Panc1 (cell line): ENCODE results near the gene HNF1B. TPM values are rescaled to one million over a fixed set of nuclear protein-coding genes. Genes with fewer than 3 reads are reported as not detected.

Source experiments
- ATAC-seq: fragments of 200-7000 bp; cut with Tn5 transposase; 2 replicates; pipeline ENCODE4 v1.9.1; 2020; ENCODE audit warnings: mild to moderate bottlenecking, moderate library complexity
- BruUV-seq: library from RNA; stranded (reverse); fragments of 400-500 nt; replicated peaks from 2 replicates; lab custom pipeline; 2021; lab: Mats Ljungman, UMichigan
- CTCF ChIA-PET: fragments of 300-600 bp; sonication (Branson Sonifier 250); formaldehyde crosslinking; loops from one replicate; lab custom pipeline; 2022; ENCODE audit warnings: antibody characterized with exemption; lab: Charles Lee
- POLR2A ChIA-PET: fragments of 300-600 bp; sonication (Branson Sonifier 250); formaldehyde crosslinking; loops from one replicate; lab custom pipeline; 2022; ENCODE audit warnings: antibody characterized with exemption; lab: Charles Lee
- DNase-seq: peaks from one replicate; pipeline ENCODE4 v3.0.0-alpha.2; 2010; ENCODE audit warnings: low read depth, low spot score
- H3K27ac ChIP-seq: 2 replicates; pipeline ENCODE4 v1.5.1; 2011; ENCODE audit warnings: mild to moderate bottlenecking, low read length, inconsistent platforms
- H3K27me3 ChIP-seq: fragments of 200-500 bp; sonication (Bioruptor generic); 2 replicates; pipeline ENCODE4 v1.6.0; 2014; ENCODE audit warnings: low read length, inconsistent platforms; ENCODE audit not compliant: control insufficient read depth, insufficient read depth
- H3K36me3 ChIP-seq: fragments of 200-500 bp; sonication (Bioruptor generic); 2 replicates; pipeline ENCODE4 v1.5.1; 2014; ENCODE audit warnings: inconsistent platforms, mild to moderate bottlenecking, low read length, moderate library complexity; ENCODE audit not compliant: control insufficient read depth, insufficient read depth
- H3K4me1 ChIP-seq: 2 replicates; pipeline ENCODE4 v1.5.1; 2011; ENCODE audit warnings: inconsistent platforms, mild to moderate bottlenecking, low read length, moderate library complexity; ENCODE audit not compliant: control insufficient read depth, insufficient read depth
- H3K4me3 ChIP-seq, 2 experiments: 2 replicates each; pipeline ENCODE4 v1.5.1; 2011 to 2012; ENCODE audit warnings: low read depth in 2 of 2, low read length in 2 of 2, mild to moderate bottlenecking in 2 of 2, inconsistent platforms in 1 of 2, moderate library complexity in 1 of 2
- H3K9me3 ChIP-seq: fragments of 200-500 bp; sonication (Bioruptor generic); 2 replicates; pipeline ENCODE4 v1.5.1; 2014; ENCODE audit warnings: low read depth, mild to moderate bottlenecking, inconsistent platforms, low read length, moderate library complexity; ENCODE audit not compliant: control insufficient read depth, insufficient read depth
- CTCF ChIP-seq: fragments of 450-650 bp; IDR thresholded peaks from 2 replicates; pipeline ENCODE4 v1.5.1; 2017; ENCODE audit warnings: mild to moderate bottlenecking
- POLR2AphosphoS5 ChIP-seq: IDR thresholded peaks from 2 replicates; pipeline ENCODE4 v1.6.1; 2012; ENCODE audit warnings: mild to moderate bottlenecking, low read depth, low read length, moderate library complexity
- REST ChIP-seq, 2 experiments: IDR thresholded peaks; 2 replicates each; pipeline ENCODE4 v1.6.1; 2011 to 2012; ENCODE audit warnings: low read depth in 2 of 2, control low read depth in 1 of 2, low read length in 1 of 2, mild to moderate bottlenecking in 1 of 2, moderate library complexity in 1 of 2; ENCODE audit not compliant: insufficient read depth in 1 of 2
- SIN3A ChIP-seq: IDR thresholded peaks from 2 replicates; pipeline ENCODE4 v1.6.1; 2012; ENCODE audit warnings: low read depth, mild to moderate bottlenecking, low read length, moderate library complexity, borderline replicate concordance; ENCODE audit not compliant: insufficient read depth
- TCF7L2 ChIP-seq: IDR thresholded peaks from 2 replicates; pipeline ENCODE4 v1.6.1; 2011; ENCODE audit warnings: mild to moderate bottlenecking, low read depth, low read length, inconsistent platforms
- in situ Hi-C: cut with HindIII; loops from 2 replicates; pipeline ENCODE4 v1.10.0; 2016; ENCODE audit warnings: low sequenced_read_pairs, low pct_unique_long_range_greater_than_20kb
- intact Hi-C: fragments of 100-400 bp; cut with micrococcal nuclease; formaldehyde crosslinking; loops from one replicate; pipeline ENCODE4 v1.10.0; 2022; ENCODE audit not compliant: unreplicated experiment
- total RNA-seq: library from RNA; stranded (reverse); gene quantifications from one replicate; pipeline ENCODE4 v1.2.1, GENCODE V29; 2021; ENCODE audit not compliant: unreplicated experiment

The HNF1B gene
- total RNA-seq, 1 experiment from 2014 or later, result not detected

- H3K36me3 ChIP-seq, result no peaks in the 10 kb centered on the region
- no peak overlapping the region for H3K4me3 ChIP-seq
- CTCF ChIA-PET, result interaction anchor here (0.6 to 0.9 kb wide), 2 partner anchors 18 to 121 kb away, joined by 3 to 11 read pairs; no protein-coding TSS in a partner anchor
- H3K9me3 ChIP-seq, result no peaks in the 10 kb centered on the region
- ATAC-seq (peak; percentile 60; the same call in 1 of the 2 replicates), DNase-seq (peak; percentile 30)
- no peaks in the 10 kb centered on the region for H3K27me3 ChIP-seq
- in situ Hi-C loops (no loop called here), intact Hi-C loops (loop anchor here (10.0 kb wide), 1 partner anchor 116 kb away; no protein-coding TSS in a partner anchor)
- TF ChIP-seq CTCF (peak; percentile 72), SIN3A (no peak), TCF7L2 (no peak), REST (IDR thresholded peaks at IDR 0.05; ENCODE audit: insufficient read depth in 1 of 2, low read depth in 2 of 2, low read length in 1 of 2) (no peak), POLR2AphosphoS5 (no peak)
- POLR2A ChIA-PET, result interaction anchor here (0.6 kb wide), 1 partner anchor 9 kb away, joined by 4 read pairs; no protein-coding TSS in a partner anchor
- no peaks in the 10 kb centered on the region for H3K4me1 ChIP-seq
- H3K27ac ChIP-seq, result no peak overlapping the region
- no TSS peak for BruUV-seq
Measured at GRCh38 chr17:37770631-37771518, 26.0 kb upstream of the HNF1B start.

GRCh38 chr17:37769050-37769449 is 24.2 kb upstream of the HNF1B start:
- DNase-seq (no peak), ATAC-seq (no peak)
- Histone ChIP-seq H3K4me1 (no peaks in the 10 kb centered on the region), H3K9me3 (no peaks in the 10 kb centered on the region), H3K27me3 (peaks cover 2% of the 10 kb centered on the region; the same call in 1 of the 2 replicates), H3K4me3 (no peak overlapping the region), H3K27ac (no peak overlapping the region), H3K36me3 (no peaks in the 10 kb centered on the region)
- BruUV-seq, result no TSS peak
- POLR2A ChIA-PET, result no interaction called here
- CTCF ChIA-PET, result no interaction called here
- intact Hi-C loops (no loop called here), in situ Hi-C loops (no loop called here)
- TF ChIP-seq SIN3A, result no peak
- no peak for TF ChIP-seq CTCF
- TF ChIP-seq POLR2AphosphoS5, result no peak
- no peak for TF ChIP-seq REST (IDR thresholded peaks at IDR 0.05; ENCODE audit: insufficient read depth in 1 of 2, low read depth in 2 of 2, low read length in 1 of 2)
- TF ChIP-seq TCF7L2, result no peak
